ENCODE data around the gene SEC14L6. TPM values are rescaled to one million over a fixed set of nuclear protein-coding genes. Genes with fewer than 3 reads are reported as not detected.

SEC14L6 gene
- total RNA-seq, 1 donor from 2014 or later: 0.54 TPM

DNA sequence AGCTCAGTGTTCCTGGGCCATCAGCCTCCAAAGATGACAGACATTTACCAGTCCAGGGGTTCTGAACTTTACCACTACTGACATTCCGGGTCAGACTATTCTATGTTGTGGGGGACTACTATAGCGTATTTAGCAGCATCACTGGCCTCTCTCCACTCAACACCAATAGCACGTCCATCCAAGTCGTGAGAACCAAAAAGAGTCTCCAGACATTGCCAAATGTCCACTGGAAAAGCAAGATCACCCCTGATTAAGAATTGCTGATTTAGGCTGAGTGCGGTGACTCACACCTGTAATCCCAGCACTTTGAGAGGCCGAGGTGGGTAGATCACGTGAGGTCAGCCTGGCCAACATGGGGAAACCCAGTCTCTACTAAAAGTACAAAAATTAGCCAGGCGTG lies 39.9 kb upstream of the SEC14L6 start:
- DNase-seq (ENCODE audit: extremely low spot score, unreplicated experiment): no peak
- no peaks in the 10 kb centered on the region for H3K9me3 Mint-ChIP-seq (ENCODE audit: unreplicated experiment)
- H3K27ac Mint-ChIP-seq (ENCODE audit: unreplicated experiment): no peak overlapping the region
- H3K27me3 Mint-ChIP-seq (ENCODE audit: unreplicated experiment): no peaks in the 10 kb centered on the region
- peaks cover 3% of the 10 kb centered on the region for H3K4me1 Mint-ChIP-seq (ENCODE audit: unreplicated experiment)
- TF ChIP-seq, protein P1, sequence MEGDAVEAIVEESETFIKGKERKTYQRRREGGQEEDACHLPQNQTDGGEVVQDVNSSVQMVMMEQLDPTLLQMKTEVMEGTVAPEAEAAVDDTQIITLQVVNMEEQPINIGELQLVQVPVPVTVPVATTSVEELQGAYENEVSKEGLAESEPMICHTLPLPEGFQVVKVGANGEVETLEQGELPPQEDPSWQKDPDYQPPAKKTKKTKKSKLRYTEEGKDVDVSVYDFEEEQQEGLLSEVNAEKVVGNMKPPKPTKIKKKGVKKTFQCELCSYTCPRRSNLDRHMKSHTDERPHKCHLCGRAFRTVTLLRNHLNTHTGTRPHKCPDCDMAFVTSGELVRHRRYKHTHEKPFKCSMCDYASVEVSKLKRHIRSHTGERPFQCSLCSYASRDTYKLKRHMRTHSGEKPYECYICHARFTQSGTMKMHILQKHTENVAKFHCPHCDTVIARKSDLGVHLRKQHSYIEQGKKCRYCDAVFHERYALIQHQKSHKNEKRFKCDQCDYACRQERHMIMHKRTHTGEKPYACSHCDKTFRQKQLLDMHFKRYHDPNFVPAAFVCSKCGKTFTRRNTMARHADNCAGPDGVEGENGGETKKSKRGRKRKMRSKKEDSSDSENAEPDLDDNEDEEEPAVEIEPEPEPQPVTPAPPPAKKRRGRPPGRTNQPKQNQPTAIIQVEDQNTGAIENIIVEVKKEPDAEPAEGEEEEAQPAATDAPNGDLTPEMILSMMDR (IDR thresholded peaks at IDR 0.05): no peak
- peaks cover 30% of the 10 kb centered on the region for H3K36me3 Mint-ChIP-seq (ENCODE audit: unreplicated experiment)
- no peak overlapping the region for H3K4me3 Mint-ChIP-seq (ENCODE audit: unreplicated experiment)

DNA sequence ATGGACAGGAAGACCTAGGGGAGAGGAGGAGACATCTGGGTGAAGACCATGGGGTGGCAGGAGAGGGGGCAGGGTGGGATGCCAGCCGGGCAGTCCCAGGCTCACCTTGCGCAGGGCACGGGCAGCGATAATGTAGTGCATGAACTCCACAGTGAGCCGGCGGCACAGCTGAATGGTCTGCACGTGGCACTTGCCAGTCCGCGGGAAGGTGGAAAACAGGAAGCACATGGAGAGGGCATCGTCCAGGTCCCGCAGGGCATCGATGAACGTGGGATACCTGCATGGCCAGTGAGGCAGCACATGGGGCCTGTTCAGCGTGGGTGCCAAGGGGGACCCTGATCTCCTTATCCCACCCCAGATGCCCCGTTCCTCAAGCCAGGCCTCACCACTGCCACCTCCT lies 37.9 kb upstream of the SEC14L6 start:
- Mint-ChIP-seq H3K4me1 (ENCODE audit: unreplicated experiment) (peaks cover 3% of the 10 kb centered on the region), H3K36me3 (ENCODE audit: unreplicated experiment) (peaks cover 42% of the 10 kb centered on the region), H3K27me3 (ENCODE audit: unreplicated experiment) (no peaks in the 10 kb centered on the region), H3K9me3 (ENCODE audit: unreplicated experiment) (no peaks in the 10 kb centered on the region), H3K4me3 (ENCODE audit: unreplicated experiment) (no peak overlapping the region), H3K27ac (ENCODE audit: unreplicated experiment) (no peak overlapping the region)
- TF ChIP-seq, protein P1 (IDR thresholded peaks at IDR 0.05): no peak
- DNase-seq (ENCODE audit: extremely low spot score, unreplicated experiment): no peak

DNA sequence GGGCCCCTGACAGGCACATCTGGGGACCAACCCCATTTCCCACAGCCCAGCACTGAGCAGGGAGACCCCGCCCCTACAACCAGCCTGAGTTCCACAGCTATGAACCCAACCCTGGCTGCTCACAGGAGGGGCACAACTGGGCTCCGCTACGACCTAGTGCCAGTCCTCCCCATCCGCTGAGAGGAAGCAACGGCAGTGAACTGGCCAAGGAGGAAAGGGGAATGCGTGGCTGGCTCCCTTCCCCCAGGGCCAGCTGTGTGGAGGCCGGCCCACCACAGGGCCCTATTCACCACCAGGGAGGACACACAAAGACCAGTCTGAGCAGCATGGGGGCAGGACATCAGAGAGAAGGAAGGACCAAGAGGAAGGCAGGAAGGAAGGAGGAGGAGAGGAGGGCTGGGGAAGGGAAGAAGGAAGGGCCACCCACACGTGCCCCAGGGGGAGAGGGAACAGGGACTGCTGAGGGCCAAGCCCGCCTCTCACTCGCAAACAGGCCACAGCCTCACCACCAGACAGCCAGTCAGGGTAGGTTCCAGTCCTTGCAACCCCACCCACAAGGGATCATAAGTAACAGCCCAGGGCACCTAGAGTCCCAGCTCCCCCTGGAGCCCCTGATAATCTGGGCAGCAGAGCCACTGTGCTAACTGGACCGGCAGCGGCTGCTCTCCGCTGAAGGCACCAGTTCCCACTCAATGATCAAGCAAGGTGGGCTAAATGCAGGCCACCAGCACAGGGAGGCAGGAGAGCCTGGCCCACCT lies 36.4 kb upstream of the SEC14L6 start:
- Mint-ChIP-seq H3K4me3 (ENCODE audit: unreplicated experiment) (no peak overlapping the region), H3K4me1 (ENCODE audit: unreplicated experiment) (peaks cover 3% of the 10 kb centered on the region), H3K27me3 (ENCODE audit: unreplicated experiment) (no peaks in the 10 kb centered on the region), H3K27ac (ENCODE audit: unreplicated experiment) (peak overlapping the region; percentile 44), H3K36me3 (ENCODE audit: unreplicated experiment) (peaks cover 47% of the 10 kb centered on the region), H3K9me3 (ENCODE audit: unreplicated experiment) (no peaks in the 10 kb centered on the region)
- DNase-seq (ENCODE audit: extremely low spot score, unreplicated experiment): no peak
- TF ChIP-seq, protein P1 (IDR thresholded peaks at IDR 0.05): no peak

DNA sequence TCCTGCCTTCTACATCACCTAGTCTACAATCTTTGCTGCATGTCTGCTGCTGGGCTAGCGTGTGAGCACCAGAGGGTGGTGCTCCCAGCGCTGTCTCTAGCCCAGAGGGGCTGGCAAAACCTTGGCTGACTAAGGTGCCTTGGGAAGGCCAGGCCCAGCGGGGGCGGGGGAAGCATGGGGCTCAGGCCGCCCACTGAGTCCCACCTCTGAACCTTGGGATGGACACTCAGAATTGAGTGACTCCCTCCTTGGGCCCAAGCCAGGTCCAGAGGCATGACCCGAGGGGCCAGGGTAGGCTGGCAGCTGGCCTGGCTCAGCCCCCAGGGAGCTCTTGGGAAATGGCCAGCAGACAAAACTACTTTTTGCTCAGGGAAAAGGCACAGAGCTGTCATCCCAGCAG lies 35.5 kb upstream of the SEC14L6 start:
- Mint-ChIP-seq H3K4me3 (ENCODE audit: unreplicated experiment) (no peak overlapping the region), H3K36me3 (ENCODE audit: unreplicated experiment) (peaks cover 49% of the 10 kb centered on the region), H3K4me1 (ENCODE audit: unreplicated experiment) (peaks cover 3% of the 10 kb centered on the region), H3K9me3 (ENCODE audit: unreplicated experiment) (no peaks in the 10 kb centered on the region), H3K27me3 (ENCODE audit: unreplicated experiment) (no peaks in the 10 kb centered on the region), H3K27ac (ENCODE audit: unreplicated experiment) (no peak overlapping the region)
- DNase-seq (ENCODE audit: extremely low spot score, unreplicated experiment): no peak
- TF ChIP-seq, protein P1 (IDR thresholded peaks at IDR 0.05): no peak

DNA sequence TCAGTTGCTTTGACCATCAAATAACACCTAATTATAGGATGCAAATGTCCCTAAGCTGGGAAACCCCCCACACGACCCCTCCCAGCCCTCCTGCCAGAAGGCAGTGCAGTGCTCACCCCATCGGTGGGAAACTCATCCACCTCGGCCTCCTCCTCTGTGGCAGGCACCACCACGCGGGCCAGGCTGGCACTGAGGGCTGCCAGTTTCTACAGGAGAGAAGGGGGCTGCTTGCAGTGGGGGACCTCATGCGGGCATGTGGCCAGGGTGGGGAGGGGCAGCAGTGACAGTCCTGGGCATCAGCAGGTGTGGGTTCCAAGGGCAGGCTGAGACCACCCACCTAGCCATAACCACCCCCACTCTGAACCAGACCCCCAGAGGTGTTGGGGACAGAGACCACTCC lies 34.4 kb upstream of the SEC14L6 start:
- DNase-seq (ENCODE audit: extremely low spot score, unreplicated experiment): no peak
- TF ChIP-seq, protein P1 (IDR thresholded peaks at IDR 0.05): no peak
- Mint-ChIP-seq H3K4me1 (ENCODE audit: unreplicated experiment) (peaks cover 3% of the 10 kb centered on the region), H3K27me3 (ENCODE audit: unreplicated experiment) (no peaks in the 10 kb centered on the region), H3K4me3 (ENCODE audit: unreplicated experiment) (no peak overlapping the region), H3K9me3 (ENCODE audit: unreplicated experiment) (no peaks in the 10 kb centered on the region), H3K27ac (ENCODE audit: unreplicated experiment) (no peak overlapping the region), H3K36me3 (ENCODE audit: unreplicated experiment) (peaks cover 47% of the 10 kb centered on the region)
